IPS-15b (cell line): ENCODE results near the gene CDC6.

ENCODE experiments used
- H3K27me3 ChIP-seq: one replicate; pipeline ENCODE4 v1.6.1; 2013; ENCODE audit warnings: low read length; ENCODE audit not compliant: control insufficient read depth, insufficient read depth
- H3K36me3 ChIP-seq: one replicate; pipeline ENCODE4 v1.6.1; 2013; ENCODE audit warnings: low read length; ENCODE audit not compliant: control insufficient read depth, insufficient read depth
- H3K4me1 ChIP-seq: one replicate; pipeline ENCODE4 v1.6.1; 2013; ENCODE audit warnings: mild to moderate bottlenecking, low read length; ENCODE audit not compliant: control insufficient read depth, insufficient read depth
- H3K4me3 ChIP-seq: one replicate; pipeline ENCODE4 v1.5.1; 2013; ENCODE audit warnings: low read depth, low read length
- H3K9ac ChIP-seq: one replicate; pipeline ENCODE4 v1.6.1; 2013; ENCODE audit warnings: low read depth, mild to moderate bottlenecking, low read length
- H3K9me3 ChIP-seq: one replicate; pipeline ENCODE4 v1.6.1; 2013; ENCODE audit warnings: mild to moderate bottlenecking, low read length; ENCODE audit not compliant: control insufficient read depth, insufficient read depth

CDC6 gene

GRCh38 chr17:40348562-40349476, 61.1 kb downstream of the CDC6 start:
- H3K27me3 ChIP-seq: peaks cover 77% of the 10 kb centered on the region
- H3K4me1 ChIP-seq: peaks cover 38% of the 10 kb centered on the region
- H3K9ac ChIP-seq: no peak overlapping the region

DNA sequence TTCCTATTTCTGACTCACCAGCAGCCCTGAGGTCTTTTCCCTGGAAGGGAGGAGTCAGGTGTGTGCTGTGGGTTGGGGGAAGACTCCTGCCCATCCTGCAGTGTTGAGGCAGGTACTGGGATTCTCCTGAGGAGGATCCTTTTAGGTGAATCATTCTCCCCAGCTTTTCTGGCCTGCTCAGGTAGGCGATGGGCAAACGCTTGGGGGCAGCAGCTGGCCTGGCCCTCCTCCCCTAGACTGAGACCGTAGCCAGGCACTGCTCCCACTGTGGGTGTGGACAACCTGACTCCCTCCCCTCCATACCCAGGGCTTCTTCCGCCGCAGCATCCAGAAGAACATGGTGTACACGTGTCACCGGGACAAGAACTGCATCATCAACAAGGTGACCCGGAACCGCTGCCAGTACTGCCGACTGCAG, 61.8 kb downstream of the CDC6 start:
- Histone ChIP-seq H3K9ac (no peak overlapping the region), H3K4me3 (no peak overlapping the region), H3K9me3 (no peaks in the 10 kb centered on the region), H3K27me3 (peaks cover 71% of the 10 kb centered on the region), H3K36me3 (peaks cover 6% of the 10 kb centered on the region), H3K4me1 (peaks cover 33% of the 10 kb centered on the region)

More at GRCh38 chr17:40348562-40349476, 61.1 kb downstream of the CDC6 start:
- Histone ChIP-seq H3K36me3 (peaks cover 6% of the 10 kb centered on the region), H3K4me3 (no peak overlapping the region), H3K9me3 (no peaks in the 10 kb centered on the region)

DNA sequence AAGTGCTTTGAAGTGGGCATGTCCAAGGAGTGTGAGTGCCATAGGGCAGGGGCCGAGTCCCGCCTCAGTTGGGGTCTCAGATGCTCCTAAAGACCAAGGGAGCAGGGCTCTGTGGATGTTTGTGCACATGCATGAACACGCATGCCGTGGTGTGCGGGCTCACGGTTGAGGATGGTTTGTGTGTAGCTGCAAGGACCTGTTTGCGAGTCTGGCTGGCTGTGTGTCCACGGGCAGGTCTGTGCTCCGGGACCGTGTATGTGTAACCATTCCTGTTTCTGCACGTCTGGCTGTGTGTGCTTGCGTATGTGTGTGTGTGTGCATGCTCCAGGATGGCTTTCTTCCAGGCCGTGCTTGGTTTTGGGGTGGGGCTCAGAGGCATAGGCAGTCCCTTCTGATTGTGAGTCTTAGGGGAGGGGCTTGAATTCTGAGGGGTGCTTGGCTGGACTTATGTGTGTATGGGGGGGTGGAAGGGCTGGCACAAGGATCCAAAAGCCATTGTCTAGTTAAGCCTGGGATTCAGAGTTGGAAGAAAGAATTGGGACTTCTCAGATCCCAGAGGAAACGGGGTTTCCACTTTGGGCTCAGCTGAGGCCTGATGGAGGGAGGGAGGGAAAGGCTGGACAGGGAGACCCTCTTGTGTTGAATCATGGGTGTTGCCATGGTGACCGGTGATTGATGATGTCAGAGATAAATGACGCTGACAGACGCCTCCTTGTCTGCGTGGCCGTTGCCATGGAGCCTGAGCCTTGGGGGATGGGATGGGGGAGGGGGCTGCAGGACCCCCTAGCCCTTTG, 62.4 kb downstream of the CDC6 start:
- peaks cover 6% of the 10 kb centered on the region for H3K36me3 ChIP-seq
- H3K9ac ChIP-seq: no peak overlapping the region
- peaks cover 65% of the 10 kb centered on the region for H3K27me3 ChIP-seq
- peaks cover 31% of the 10 kb centered on the region for H3K4me1 ChIP-seq
- H3K4me3 ChIP-seq: no peak overlapping the region
- H3K9me3 ChIP-seq: no peaks in the 10 kb centered on the region

GRCh38 chr17:40350689-40351358, 63.1 kb downstream of the CDC6 start:
- Histone ChIP-seq H3K4me1 (peaks cover 31% of the 10 kb centered on the region), H3K27me3 (peaks cover 59% of the 10 kb centered on the region), H3K36me3 (peaks cover 8% of the 10 kb centered on the region), H3K9ac (no peak overlapping the region), H3K9me3 (no peaks in the 10 kb centered on the region), H3K4me3 (no peak overlapping the region)

GRCh38 chr17:40351359-40352236, 63.9 kb downstream of the CDC6 start:
- Histone ChIP-seq H3K36me3 (peaks cover 8% of the 10 kb centered on the region), H3K27me3 (peaks cover 54% of the 10 kb centered on the region), H3K9ac (no peak overlapping the region), H3K4me1 (peaks cover 25% of the 10 kb centered on the region), H3K4me3 (no peak overlapping the region), H3K9me3 (no peaks in the 10 kb centered on the region)

GRCh38 chr17:40352237-40352778, 64.6 kb downstream of the CDC6 start:
- Histone ChIP-seq H3K9me3 (no peaks in the 10 kb centered on the region), H3K4me1 (peaks cover 18% of the 10 kb centered on the region), H3K9ac (no peak overlapping the region), H3K4me3 (no peak overlapping the region), H3K36me3 (peaks cover 8% of the 10 kb centered on the region), H3K27me3 (peaks cover 47% of the 10 kb centered on the region)

DNA sequence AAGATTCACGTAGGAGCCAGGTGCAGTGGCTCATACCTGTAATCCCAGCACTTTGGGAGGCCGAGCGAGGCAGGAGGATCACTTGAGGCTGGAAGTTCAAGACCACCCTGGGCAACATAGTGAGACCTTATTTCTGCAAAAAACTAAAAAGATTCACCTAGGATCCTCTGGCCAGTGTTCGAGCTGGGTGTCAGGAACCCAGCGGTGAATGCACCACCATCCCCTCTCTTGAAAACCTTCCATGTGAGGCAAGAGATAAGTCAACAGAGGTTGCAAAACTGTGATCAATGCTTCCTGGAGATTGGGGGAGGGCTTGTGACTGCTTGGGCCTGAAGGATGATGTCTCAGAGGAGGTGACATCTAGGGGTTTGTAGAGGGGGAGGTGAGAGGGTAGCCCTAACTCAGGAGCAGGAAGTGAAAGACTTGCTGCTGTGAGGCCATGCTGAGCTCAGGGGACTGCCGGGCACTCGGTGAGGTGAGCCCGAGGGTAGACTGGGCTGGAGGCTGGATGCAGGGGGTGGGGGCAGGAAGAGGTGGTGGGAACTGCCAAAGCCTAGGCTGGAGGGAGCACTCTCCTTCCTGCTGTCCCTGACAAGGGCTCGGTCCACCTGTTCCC, 65.2 kb downstream of the CDC6 start:
- Histone ChIP-seq H3K9me3 (no peaks in the 10 kb centered on the region), H3K4me3 (no peak overlapping the region), H3K9ac (no peak overlapping the region), H3K27me3 (peaks cover 43% of the 10 kb centered on the region), H3K4me1 (peaks cover 15% of the 10 kb centered on the region), H3K36me3 (peaks cover 8% of the 10 kb centered on the region)
